Germinal center (tissue), 1 donor: ENCODE data around the gene ATP13A1.

Source experiments
- DNase-seq: peaks from one replicate; pipeline ENCODE4 v3.0.0; 2012; ENCODE audit warnings: mixed read lengths, low spot score

Gene ATP13A1

DNA sequence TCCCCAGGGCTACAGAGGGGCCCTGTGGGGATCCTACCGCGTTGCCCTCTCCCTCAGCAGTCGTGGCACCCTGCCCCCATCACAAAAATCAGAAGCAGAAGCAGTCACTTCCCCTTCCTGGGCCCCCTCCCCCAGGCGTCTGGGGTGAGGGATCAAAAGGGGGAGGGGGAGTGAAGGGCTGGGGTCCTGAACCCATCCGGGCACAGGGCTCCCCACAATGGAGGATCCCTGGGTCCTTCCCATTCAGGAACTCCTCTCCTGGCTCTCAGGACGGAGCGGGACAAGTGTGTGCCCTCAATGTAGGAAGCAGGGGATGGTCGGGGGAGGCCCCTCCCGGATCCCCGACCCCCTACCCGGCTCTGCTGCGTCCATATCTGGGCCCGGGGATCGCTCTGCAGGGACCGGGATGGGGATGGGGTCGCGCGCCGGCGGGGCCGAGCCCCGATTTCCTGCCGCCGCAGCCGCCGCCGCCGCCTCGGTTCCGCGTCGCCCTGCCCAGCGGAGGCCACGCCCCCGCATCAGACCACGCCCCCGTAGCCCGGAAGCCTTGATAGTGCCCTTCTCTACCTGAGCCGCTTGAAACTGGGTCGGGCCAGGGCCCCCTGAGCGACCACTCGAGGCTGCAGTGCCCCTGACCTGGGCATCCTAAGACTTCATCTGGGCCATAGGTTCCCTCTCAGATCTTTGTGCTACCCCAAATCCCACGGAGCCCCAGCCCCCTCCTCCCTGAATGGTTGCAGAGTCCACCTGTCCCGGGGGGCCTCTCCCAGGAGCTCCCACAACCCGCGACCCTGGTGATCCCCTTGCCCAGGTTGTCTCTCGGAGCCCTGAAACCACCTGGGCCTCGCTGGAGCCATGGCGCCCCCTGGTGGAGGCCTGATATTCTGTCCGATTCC, 20.1 kb downstream of the ATP13A1 start, which contains the start of gene GMIP:
GMIP (minus strand) TSS at position 500 of the 896 bp plus-strand sequence; CDS start at position 372, 128 bp downstream.
- DNase-seq, result peak; percentile 96

GRCh38 chr19:19642506-19643157, 20.8 kb downstream of the ATP13A1 start:
- peak; percentile 30 for DNase-seq

GRCh38 chr19:19637523-19638251, 25.8 kb downstream of the ATP13A1 start:
- DNase-seq, result no peak

DNA sequence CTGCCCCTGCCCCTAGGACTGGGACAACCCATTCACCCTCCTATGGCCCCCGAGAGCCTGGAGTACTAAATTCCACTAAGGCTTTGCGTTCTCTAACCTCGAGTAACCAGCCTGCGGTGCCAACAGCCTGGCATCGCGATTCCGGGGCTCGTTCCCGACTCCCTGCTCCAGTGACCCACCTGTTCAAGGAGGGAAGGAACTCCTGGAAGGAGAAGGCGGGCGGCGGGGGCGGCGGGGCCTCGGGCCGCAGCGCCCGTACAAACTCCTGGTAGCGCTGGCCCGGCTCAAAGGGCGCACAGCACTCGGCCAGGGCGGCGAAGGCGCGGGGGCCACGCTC, 26.3 kb downstream of the ATP13A1 start:
- no peak for DNase-seq

- no peak for DNase-seq
Observed at GRCh38 chr19:19636573-19637185, 26.8 kb downstream of the ATP13A1 start.

DNA sequence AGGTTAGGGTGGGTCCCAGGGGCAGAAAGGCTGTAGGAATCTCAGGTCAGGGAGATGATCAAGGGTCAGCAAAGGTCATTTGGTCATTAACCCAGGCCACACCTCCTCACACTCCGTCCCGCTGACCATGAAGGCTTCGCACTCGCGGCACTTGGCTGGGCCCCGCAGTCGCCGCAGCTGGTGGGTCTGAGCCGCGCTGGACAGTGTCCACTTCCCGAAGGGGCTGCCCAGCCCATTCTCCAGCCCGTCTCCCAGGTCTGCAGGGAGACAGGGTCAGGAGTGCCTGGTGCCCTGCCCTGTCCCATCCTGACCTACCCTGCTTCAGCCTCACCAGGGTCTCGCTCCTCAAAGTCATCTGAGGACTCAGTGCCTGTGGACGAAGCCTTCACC, 28.2 kb downstream of the ATP13A1 start:
- DNase-seq, result no peak

DNA sequence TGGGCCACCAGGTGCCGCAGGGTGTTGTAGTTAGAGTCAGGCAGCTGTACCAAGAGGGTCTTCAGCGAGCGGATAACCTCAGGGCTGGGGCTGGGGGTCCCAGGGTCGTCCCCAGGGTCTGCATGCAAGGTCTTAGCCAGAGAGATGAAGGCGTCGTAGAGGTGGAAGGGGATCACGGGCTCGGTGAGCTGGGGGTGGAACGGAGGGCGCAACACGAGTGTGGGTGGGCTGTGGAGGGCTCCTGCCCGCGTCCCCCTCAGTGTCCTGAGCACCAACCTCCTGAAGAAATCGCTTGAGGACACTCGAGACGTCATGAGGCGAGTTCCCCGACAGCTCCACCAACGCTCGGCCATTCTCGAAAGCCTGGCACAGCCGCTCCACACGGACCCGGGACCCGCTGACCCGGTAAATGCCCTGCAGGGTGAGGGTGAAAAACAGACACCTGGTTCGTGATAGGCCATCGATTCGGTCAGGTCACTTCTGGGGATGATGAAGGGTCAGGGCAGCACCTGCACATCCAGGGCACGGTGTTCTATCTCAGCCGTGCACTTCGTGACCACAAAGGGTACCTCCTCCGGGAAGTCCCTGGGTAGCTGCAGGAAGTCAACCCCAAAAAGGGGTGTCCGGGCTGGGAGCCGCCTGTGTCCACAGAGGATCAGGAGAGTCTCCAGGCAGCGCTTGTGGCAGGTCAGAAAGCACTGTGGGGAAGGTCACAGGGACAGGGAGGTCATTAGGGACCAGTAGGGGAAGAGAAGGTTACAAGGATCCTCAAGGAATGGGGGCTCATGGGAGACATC, 28.8 kb downstream of the ATP13A1 start:
- DNase-seq, result no peak

GRCh38 chr19:19633711-19634515, 29.6 kb downstream of the ATP13A1 start:
- DNase-seq, result no peak

GRCh38 chr19:19632661-19633060, 30.8 kb downstream of the ATP13A1 start:
- no peak for DNase-seq

DNA sequence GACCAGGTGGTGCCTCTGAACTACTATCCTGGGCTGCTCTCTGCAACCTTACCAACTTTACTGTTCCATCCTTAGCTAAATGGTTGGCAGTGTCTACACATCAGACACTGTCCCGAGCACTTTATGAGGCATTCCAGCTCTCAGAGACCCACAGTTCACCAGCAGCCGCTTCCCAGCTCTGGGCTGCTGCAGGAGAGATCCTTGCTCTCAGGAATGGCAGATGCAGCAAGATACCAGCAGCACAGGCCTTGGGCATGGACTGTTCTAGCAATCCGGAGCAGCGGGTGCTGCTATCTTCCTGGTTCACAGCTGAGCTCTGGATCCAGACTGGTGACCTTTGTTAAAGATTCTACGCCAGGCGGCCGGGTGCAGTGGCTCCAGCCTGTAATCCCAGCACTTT, 32.1 kb downstream of the ATP13A1 start:
- DNase-seq, result no peak

GRCh38 chr19:19630426-19630825, 33.0 kb downstream of the ATP13A1 start:
- no peak for DNase-seq

- no peak for DNase-seq
Observed at GRCh38 chr19:19630062-19630414, 33.4 kb downstream of the ATP13A1 start.

DNA sequence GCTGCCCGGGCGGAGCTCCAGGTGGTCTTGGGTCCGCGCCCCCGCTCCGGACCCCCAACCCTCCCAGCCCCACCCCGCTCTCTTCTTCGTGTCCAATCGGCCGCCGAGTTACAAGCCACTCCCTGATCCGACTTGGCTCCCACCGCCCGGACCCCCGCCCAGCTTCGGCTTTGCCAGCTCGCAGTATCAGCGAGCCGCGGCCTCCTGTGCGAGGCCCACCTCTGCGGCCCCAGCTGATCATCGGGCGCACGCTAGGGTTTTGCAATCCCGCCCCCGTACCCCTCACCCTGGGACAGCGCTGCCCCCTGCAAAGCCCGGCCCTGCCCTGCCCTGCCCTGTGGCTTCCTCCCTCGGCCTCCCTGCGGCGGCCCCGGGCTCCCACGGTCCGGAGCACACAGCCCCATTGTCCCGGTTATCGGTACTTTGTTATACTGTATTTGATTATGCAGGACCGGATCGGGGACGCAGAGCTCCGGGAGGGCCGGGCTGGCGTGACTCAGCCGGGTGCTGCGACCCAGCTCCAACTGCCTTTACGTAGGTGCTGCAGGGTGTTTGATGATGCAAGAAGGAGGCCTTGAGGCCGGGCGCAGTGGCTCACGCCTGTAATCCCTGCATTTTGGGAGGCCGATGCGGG, 34.9 kb downstream of the ATP13A1 start:
- DNase-seq, result peak; percentile 55

DNA sequence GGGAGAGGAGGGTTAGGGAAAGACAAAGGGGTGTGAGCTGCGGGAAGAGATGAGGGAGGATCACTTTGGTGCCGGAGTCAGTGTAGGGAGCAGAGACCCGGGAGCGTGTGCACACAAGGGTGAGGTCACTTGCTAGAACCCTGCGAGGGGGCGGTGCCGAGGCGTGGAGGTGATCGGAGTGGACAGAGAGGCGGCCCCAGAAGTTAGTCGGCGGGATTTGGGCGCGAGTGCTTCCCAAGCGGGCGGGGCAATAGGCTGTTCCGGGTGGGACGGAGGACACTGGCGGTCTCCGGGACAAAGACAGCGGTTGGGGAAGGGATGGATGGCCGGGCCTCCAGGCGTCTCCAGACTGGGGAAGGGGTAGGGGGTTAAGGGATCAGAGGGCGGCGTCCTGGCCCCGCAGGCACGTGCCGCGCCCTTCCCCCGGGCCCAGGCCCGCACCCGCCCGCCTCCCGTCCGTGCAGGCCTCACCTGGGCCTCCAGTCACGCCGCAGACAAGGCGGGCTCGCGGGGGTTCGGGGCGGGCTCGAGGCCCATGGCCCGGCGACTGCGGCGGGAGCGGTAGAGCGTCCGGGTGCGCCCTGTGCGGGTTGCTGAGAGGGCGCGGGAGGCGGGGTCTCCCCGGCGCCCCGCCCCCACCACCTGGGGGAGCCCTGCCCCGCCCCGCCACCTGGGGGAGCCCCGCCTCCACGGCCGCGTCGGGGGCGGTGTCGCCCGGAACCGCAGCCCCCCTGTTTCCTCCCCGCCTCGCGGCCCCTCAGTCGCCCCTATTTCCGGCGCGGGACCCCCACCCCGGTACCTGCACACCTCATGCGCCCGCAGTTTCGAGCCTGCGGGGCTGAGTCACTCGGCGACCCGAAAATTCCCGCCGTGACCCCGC, 35.6 kb downstream of the ATP13A1 start, which contains the start of gene LPAR2:
LPAR2 (minus strand) TSS at position 600 of the 880 bp plus-strand sequence. CDS start 945 bp downstream, outside the sequence.
- peak; percentile 98 for DNase-seq

DNA sequence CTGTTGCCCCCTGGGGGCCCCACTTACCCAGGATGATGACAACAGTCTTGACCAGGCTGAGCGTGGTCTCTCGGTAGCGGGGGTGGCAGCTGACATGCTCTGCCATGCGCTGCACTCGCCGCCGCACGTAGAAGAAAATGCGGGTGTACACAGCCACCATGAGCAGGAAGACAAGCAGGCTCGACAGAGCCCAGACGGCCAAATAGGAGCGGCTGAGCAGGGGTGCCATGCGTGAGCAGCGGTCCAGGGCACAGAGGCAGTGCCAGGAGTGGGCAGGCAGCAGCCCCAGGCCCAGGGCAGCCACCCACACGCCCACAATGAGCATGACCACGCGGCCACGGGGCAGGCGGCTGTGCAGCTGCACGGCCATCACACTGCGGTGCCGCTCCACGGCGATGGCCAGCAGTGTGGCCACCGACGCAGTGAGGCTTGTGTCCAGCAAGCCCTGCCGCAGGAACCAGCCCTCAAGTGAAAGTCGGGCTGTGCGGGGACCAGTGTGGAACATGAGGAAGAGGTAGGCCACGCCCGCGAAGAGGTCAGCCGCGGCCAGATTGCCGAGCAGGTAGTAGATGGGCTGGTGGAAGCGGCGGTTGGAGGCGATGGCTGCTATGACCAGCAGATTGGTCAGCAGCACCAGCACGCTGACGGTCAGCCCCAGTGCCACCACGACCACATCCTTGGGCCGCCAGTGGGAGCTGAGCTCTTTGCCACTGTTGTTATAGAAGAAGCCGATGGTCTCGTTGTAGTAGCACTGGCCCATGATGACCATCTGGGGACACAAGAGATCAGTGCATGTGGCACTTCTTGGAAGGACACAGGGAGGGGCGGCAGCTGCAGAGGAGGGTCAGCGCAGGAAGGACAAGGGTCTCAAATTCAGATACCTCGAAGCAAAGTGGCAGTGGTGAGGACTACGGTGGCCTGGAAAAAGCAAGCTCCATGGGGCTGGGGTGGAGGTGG, 36.7 kb downstream of the ATP13A1 start:
- DNase-seq, result no peak

- DNase-seq, result no peak
Observed at GRCh38 chr19:19624032-19624570, 39.4 kb downstream of the ATP13A1 start.

GRCh38 chr19:19623383-19623782, 40.1 kb downstream of the ATP13A1 start:
- no peak for DNase-seq

- DNase-seq, result no peak
Observed at GRCh38 chr19:19619849-19620210, 43.6 kb downstream of the ATP13A1 start.
